Nephron progenitor cell (in vitro differentiated cells): ENCODE data around the gene COL28A1.

ENCODE experiments used
- DNase-seq: peaks from one replicate; pipeline ENCODE4 v3.0.0; 2021
- H3K27ac Mint-ChIP-seq: 2 replicates; pipeline ENCODE4 v1.8.0; 2021; ENCODE audit warnings: mild to moderate bottlenecking, moderate library complexity, mixed read lengths
- H3K27me3 Mint-ChIP-seq: 2 replicates; pipeline ENCODE4 v1.8.0; 2021; ENCODE audit warnings: mild to moderate bottlenecking, low read depth, mixed read lengths; ENCODE audit not compliant: poor library complexity
- H3K36me3 Mint-ChIP-seq: 2 replicates; pipeline ENCODE4 v1.8.0; 2021; ENCODE audit warnings: low read depth, mixed read lengths
- H3K4me1 Mint-ChIP-seq: 2 replicates; pipeline ENCODE4 v1.8.0; 2021; ENCODE audit warnings: mixed read lengths
- H3K4me3 Mint-ChIP-seq: 2 replicates; pipeline ENCODE4 v1.8.0; 2021; ENCODE audit warnings: mild to moderate bottlenecking, moderate library complexity, mixed read lengths
- H3K9me3 Mint-ChIP-seq: 2 replicates; pipeline ENCODE4 v1.8.0; 2021; ENCODE audit warnings: mild to moderate bottlenecking, moderate library complexity, mixed read lengths
- CTCF ChIP-seq: fragments of 200-600 bp; sonication (generic); IDR thresholded peaks from 2 replicates; pipeline ENCODE4 v1.5.0; 2021; ENCODE audit warnings: antibody characterized with exemption

Gene COL28A1

GRCh38 chr7:7556852-7557251 lies 21.2 kb upstream of the COL28A1 start:
- Mint-ChIP-seq H3K27me3 (peaks cover 3% of the 10 kb centered on the region), H3K36me3 (peaks cover 37% of the 10 kb centered on the region), H3K27ac (no peak overlapping the region), H3K4me3 (no peak overlapping the region), H3K4me1 (peaks cover 17% of the 10 kb centered on the region), H3K9me3 (peaks cover 44% of the 10 kb centered on the region)
- no peak for TF ChIP-seq CTCF
- DNase-seq: no peak

- no peak overlapping the region for H3K27ac Mint-ChIP-seq
- H3K4me1 Mint-ChIP-seq: peaks cover 17% of the 10 kb centered on the region
- DNase-seq: no peak
- H3K27me3 Mint-ChIP-seq: peaks cover 3% of the 10 kb centered on the region
- H3K4me3 Mint-ChIP-seq: no peak overlapping the region
- H3K9me3 Mint-ChIP-seq: peaks cover 25% of the 10 kb centered on the region
- H3K36me3 Mint-ChIP-seq: peaks cover 24% of the 10 kb centered on the region
- TF ChIP-seq CTCF: no peak
Observed at GRCh38 chr7:7554649-7555575, 19.2 kb upstream of the COL28A1 start.

GRCh38 chr7:7554021-7554432 lies 18.4 kb upstream of the COL28A1 start:
- H3K9me3 Mint-ChIP-seq: peaks cover 17% of the 10 kb centered on the region
- H3K36me3 Mint-ChIP-seq: peaks cover 17% of the 10 kb centered on the region
- peak overlapping the region; percentile 21 for H3K4me3 Mint-ChIP-seq
- peaks cover 3% of the 10 kb centered on the region for H3K27me3 Mint-ChIP-seq
- TF ChIP-seq CTCF: no peak
- H3K4me1 Mint-ChIP-seq: peaks cover 17% of the 10 kb centered on the region
- H3K27ac Mint-ChIP-seq: peak overlapping the region; percentile 76
- no peak for DNase-seq

- Mint-ChIP-seq H3K4me3 (no peak overlapping the region), H3K27me3 (peaks cover 3% of the 10 kb centered on the region), H3K36me3 (peaks cover 11% of the 10 kb centered on the region), H3K4me1 (peaks cover 17% of the 10 kb centered on the region), H3K9me3 (peaks cover 10% of the 10 kb centered on the region), H3K27ac (peak overlapping the region; percentile 76)
- no peak for TF ChIP-seq CTCF
- no peak for DNase-seq
Observed at GRCh38 chr7:7553386-7553785, 17.7 kb upstream of the COL28A1 start.

- TF ChIP-seq CTCF: no peak
- no peak for DNase-seq
- peaks cover 3% of the 10 kb centered on the region for H3K27me3 Mint-ChIP-seq
- H3K4me3 Mint-ChIP-seq: no peak overlapping the region
- H3K27ac Mint-ChIP-seq: no peak overlapping the region
- no peaks in the 10 kb centered on the region for H3K36me3 Mint-ChIP-seq
- peaks cover 17% of the 10 kb centered on the region for H3K4me1 Mint-ChIP-seq
- no peaks in the 10 kb centered on the region for H3K9me3 Mint-ChIP-seq
Observed at GRCh38 chr7:7552199-7552598, 16.5 kb upstream of the COL28A1 start.

- no peak for TF ChIP-seq CTCF
- H3K4me1 Mint-ChIP-seq: peaks cover 17% of the 10 kb centered on the region
- no peak overlapping the region for H3K4me3 Mint-ChIP-seq
- no peak for DNase-seq
- H3K9me3 Mint-ChIP-seq: no peaks in the 10 kb centered on the region
- peaks cover 3% of the 10 kb centered on the region for H3K27me3 Mint-ChIP-seq
- no peak overlapping the region for H3K27ac Mint-ChIP-seq
- no peaks in the 10 kb centered on the region for H3K36me3 Mint-ChIP-seq
Observed at GRCh38 chr7:7550663-7551062, 15.0 kb upstream of the COL28A1 start.
